Neural cell (in vitro differentiated cells): Measurements from ENCODE around the gene STX16. TPM values are rescaled to one million over a fixed set of nuclear protein-coding genes. Genes with fewer than 3 reads are reported as not detected.
"Not testable (repeated sequence)": the region's sequence is repeated elsewhere in the genome, so short reads cannot be mapped to it uniquely, and the experiment has no call there.

Experiments used
- H2AFZ ChIP-seq: fragments of 200-600, 300-800 bp; sonication (generic), shearing (Covaris generic); 2 replicates; pipeline ENCODE4 v1.6.0; 2014; ENCODE audit warnings: low read depth, mild to moderate bottlenecking, antibody characterized with exemption, low read length, moderate library complexity
- H3F3A ChIP-seq: fragments of 200-600 bp; shearing (Covaris generic); 2 replicates; pipeline ENCODE4 v1.6.1; 2016; ENCODE audit warnings: mild to moderate bottlenecking, moderate library complexity, mixed read lengths, antibody characterized with exemption, low read length; ENCODE audit not compliant: insufficient read depth, poor library complexity, severe bottlenecking
- H3K27ac ChIP-seq: fragments of 200-600, 300-800 bp; sonication (generic), shearing (Covaris generic); 2 replicates; pipeline ENCODE4 v1.5.1; 2014; ENCODE audit warnings: mild to moderate bottlenecking, low read length, moderate library complexity
- H3K27me3 ChIP-seq: fragments of 300-800, 200-600 bp; sonication (generic), shearing (Covaris generic); 2 replicates; pipeline ENCODE4 v1.6.0; 2014; ENCODE audit warnings: mild to moderate bottlenecking, low read depth, low read length, moderate library complexity; ENCODE audit not compliant: insufficient read depth
- H3K36me3 ChIP-seq: fragments of 300-800, 200-600 bp; sonication (generic), shearing (Covaris generic); 2 replicates; pipeline ENCODE4 v1.5.1; 2014; ENCODE audit warnings: mild to moderate bottlenecking, antibody characterized with exemption, low read length, moderate library complexity; ENCODE audit not compliant: insufficient read depth
- H3K4me2 ChIP-seq: fragments of 300-800, 200-600 bp; sonication (generic), shearing (Covaris generic); 2 replicates; pipeline ENCODE4 v1.6.0; 2014; ENCODE audit warnings: mild to moderate bottlenecking, low read length
- H3K4me3 ChIP-seq: fragments of 300-800, 200-600 bp; sonication (generic), shearing (Covaris generic); 2 replicates; pipeline ENCODE4 v1.5.1; 2014; ENCODE audit warnings: mild to moderate bottlenecking, low read length, moderate library complexity
- H3K79me2 ChIP-seq: fragments of 200-600 bp; shearing (Covaris generic); replicated peaks from 2 replicates; pipeline ENCODE4 v1.6.0; 2014; ENCODE audit warnings: mild to moderate bottlenecking, low read length, moderate library complexity; ENCODE audit not compliant: insufficient read depth
- H3K9ac ChIP-seq: fragments of 300-800, 200-600 bp; sonication (generic), shearing (Covaris generic); 2 replicates; pipeline ENCODE4 v1.6.1; 2016; ENCODE audit warnings: mild to moderate bottlenecking, low read length, mixed read lengths
- H3K9me2 ChIP-seq: fragments of 200-600 bp; shearing (Covaris generic); 2 replicates; pipeline ENCODE4 v1.6.1; 2016; ENCODE audit warnings: mild to moderate bottlenecking, low read length, mixed read lengths; ENCODE audit not compliant: insufficient read depth
- H3K9me3 ChIP-seq: fragments of 200-600, 300-800 bp; sonication (generic), shearing (Covaris generic); 2 replicates; pipeline ENCODE4 v1.6.1; 2016; ENCODE audit warnings: mild to moderate bottlenecking, mixed run types, low read length, moderate library complexity, mixed read lengths
- H4K20me1 ChIP-seq: fragments of 200-600 bp; shearing (Covaris generic); 2 replicates; pipeline ENCODE4 v1.6.1; 2016; ENCODE audit warnings: mild to moderate bottlenecking, mixed run types; ENCODE audit not compliant: insufficient read depth
- EP300 ChIP-seq: fragments of 450-650 bp; conservative IDR thresholded peaks from 2 replicates; pipeline ENCODE4 v1.6.1; 2014; ENCODE audit warnings: antibody characterized with exemption, mild to moderate bottlenecking, moderate library complexity; ENCODE audit not compliant: poor library complexity, severe bottlenecking
- EZH2 ChIP-seq: fragments of 200-600, 300-800 bp; shearing (Covaris generic), sonication (generic); IDR thresholded peaks from 2 replicates; pipeline ENCODE4 v1.6.1; 2014; ENCODE audit warnings: antibody characterized with exemption, low read length, borderline replicate concordance, mild to moderate bottlenecking; ENCODE audit not compliant: insufficient read depth, poor library complexity, severe bottlenecking
- MXI1 ChIP-seq: fragments of 450-650 bp; conservative IDR thresholded peaks from 2 replicates; pipeline ENCODE4 v1.6.1; 2014; ENCODE audit warnings: antibody characterized with exemption, mild to moderate bottlenecking; ENCODE audit not compliant: poor library complexity, severe bottlenecking
- POLR2AphosphoS5 ChIP-seq: IDR thresholded peaks from 2 replicates; pipeline ENCODE4 v1.6.1; 2012
- RAD21 ChIP-seq: fragments of 450-650 bp; conservative IDR thresholded peaks from 2 replicates; pipeline ENCODE4 v1.6.1; 2014; ENCODE audit warnings: antibody characterized with exemption, mild to moderate bottlenecking, moderate library complexity
- SMC3 ChIP-seq: fragments of 450-650 bp; conservative IDR thresholded peaks from 2 replicates; pipeline ENCODE4 v1.6.1; 2014; ENCODE audit warnings: antibody characterized with exemption, mild to moderate bottlenecking, moderate library complexity; ENCODE audit not compliant: poor library complexity
- TAF1 ChIP-seq: IDR thresholded peaks from 2 replicates; pipeline ENCODE4 v1.6.1; 2012; ENCODE audit warnings: low read depth
- polyA plus RNA-seq: library from polyadenylated mRNA; depleted of rRNA; stranded (reverse); fragments of >200 nt; gene quantifications from 2 replicates; pipeline ENCODE4 v1.2.3, GENCODE V29; 2014
- TF ChIP-seq, protein P1 (sequence below): fragments of 450-650 bp; IDR thresholded peaks from 2 replicates; pipeline ENCODE4 v1.5.1; 2014; ENCODE audit warnings: antibody characterized with exemption, mild to moderate bottlenecking, moderate library complexity; ENCODE audit not compliant: poor library complexity, severe bottlenecking
- TF ChIP-seq, protein P2 (sequence below): IDR thresholded peaks from 2 replicates; pipeline ENCODE4 v1.6.1; 2012; ENCODE audit warnings: borderline replicate concordance

The STX16 gene
- polyA plus RNA-seq, 1 donor from 2014 or later: 120 TPM

DNA sequence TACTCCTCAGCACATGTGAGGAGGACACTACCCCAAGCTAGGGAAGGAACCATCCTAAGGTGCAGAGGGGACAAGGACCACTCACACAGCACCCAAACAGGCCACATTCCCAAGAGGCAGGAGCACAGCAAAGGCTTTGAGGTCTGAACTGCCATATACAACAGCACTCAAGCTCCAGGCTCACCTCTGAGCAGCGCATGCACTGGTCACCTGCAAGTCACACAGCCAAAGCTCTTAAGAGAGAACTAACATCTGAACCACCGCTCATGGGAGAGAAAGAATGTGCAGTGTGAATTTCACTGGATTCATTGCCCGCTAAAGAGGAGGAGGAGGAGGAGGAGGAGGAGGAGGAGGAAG lies 72.5 kb downstream of the STX16 start:
- no peaks in the 10 kb centered on the region for H3K79me2 ChIP-seq
- H3K9me3 ChIP-seq: peaks cover 4% of the 10 kb centered on the region

DNA sequence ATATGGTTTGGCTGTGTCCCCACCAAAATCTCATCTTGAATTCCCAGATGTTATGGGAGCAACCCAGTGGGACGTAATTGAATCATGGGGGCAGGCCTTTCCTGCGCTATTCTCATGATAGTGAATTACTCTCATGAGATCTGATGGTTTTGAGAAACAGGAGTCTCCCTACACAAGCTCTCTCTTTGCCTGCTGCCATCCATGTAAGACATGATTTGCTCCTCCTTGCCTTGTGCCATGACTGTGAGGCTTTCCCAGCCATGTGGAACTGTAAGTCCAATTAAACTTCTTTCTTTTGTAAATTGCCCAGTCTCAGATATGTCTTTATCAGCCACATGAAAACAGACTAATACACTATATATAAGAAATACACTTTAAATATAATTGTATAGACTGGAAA lies 75.1 kb downstream of the STX16 start:
- not testable (repeated sequence) for H3K9me2 ChIP-seq, H4K20me1 ChIP-seq, H3K4me3 ChIP-seq, H3K9me3 ChIP-seq, H3K4me2 ChIP-seq, H3K27me3 ChIP-seq, H2AFZ ChIP-seq, H3K9ac ChIP-seq, H3K27ac ChIP-seq, H3F3A ChIP-seq, H3K79me2 ChIP-seq, H3K36me3 ChIP-seq

More for the DNA sequence above, 72.5 kb downstream of the STX16 start:
- Histone ChIP-seq H4K20me1 (no peaks in the 10 kb centered on the region), H3K9me2 (no peaks in the 10 kb centered on the region), H3K4me2 (no peak overlapping the region), H3K9ac (no peak overlapping the region), H3K36me3 (no peaks in the 10 kb centered on the region), H3K4me3 (no peak overlapping the region), H3F3A (no peaks in the 10 kb centered on the region), H2AFZ (no peak overlapping the region), H3K27ac (no peak overlapping the region), H3K27me3 (no peaks in the 10 kb centered on the region)
- TF ChIP-seq TAF1 (no peak), MXI1 (no peak), EP300 (no peak), SMC3 (no peak), EZH2 (no peak), RAD21 (no peak), POLR2AphosphoS5 (no peak)
- TF ChIP-seq, protein P1, sequence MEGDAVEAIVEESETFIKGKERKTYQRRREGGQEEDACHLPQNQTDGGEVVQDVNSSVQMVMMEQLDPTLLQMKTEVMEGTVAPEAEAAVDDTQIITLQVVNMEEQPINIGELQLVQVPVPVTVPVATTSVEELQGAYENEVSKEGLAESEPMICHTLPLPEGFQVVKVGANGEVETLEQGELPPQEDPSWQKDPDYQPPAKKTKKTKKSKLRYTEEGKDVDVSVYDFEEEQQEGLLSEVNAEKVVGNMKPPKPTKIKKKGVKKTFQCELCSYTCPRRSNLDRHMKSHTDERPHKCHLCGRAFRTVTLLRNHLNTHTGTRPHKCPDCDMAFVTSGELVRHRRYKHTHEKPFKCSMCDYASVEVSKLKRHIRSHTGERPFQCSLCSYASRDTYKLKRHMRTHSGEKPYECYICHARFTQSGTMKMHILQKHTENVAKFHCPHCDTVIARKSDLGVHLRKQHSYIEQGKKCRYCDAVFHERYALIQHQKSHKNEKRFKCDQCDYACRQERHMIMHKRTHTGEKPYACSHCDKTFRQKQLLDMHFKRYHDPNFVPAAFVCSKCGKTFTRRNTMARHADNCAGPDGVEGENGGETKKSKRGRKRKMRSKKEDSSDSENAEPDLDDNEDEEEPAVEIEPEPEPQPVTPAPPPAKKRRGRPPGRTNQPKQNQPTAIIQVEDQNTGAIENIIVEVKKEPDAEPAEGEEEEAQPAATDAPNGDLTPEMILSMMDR: no peak
- TF ChIP-seq, protein P2, sequence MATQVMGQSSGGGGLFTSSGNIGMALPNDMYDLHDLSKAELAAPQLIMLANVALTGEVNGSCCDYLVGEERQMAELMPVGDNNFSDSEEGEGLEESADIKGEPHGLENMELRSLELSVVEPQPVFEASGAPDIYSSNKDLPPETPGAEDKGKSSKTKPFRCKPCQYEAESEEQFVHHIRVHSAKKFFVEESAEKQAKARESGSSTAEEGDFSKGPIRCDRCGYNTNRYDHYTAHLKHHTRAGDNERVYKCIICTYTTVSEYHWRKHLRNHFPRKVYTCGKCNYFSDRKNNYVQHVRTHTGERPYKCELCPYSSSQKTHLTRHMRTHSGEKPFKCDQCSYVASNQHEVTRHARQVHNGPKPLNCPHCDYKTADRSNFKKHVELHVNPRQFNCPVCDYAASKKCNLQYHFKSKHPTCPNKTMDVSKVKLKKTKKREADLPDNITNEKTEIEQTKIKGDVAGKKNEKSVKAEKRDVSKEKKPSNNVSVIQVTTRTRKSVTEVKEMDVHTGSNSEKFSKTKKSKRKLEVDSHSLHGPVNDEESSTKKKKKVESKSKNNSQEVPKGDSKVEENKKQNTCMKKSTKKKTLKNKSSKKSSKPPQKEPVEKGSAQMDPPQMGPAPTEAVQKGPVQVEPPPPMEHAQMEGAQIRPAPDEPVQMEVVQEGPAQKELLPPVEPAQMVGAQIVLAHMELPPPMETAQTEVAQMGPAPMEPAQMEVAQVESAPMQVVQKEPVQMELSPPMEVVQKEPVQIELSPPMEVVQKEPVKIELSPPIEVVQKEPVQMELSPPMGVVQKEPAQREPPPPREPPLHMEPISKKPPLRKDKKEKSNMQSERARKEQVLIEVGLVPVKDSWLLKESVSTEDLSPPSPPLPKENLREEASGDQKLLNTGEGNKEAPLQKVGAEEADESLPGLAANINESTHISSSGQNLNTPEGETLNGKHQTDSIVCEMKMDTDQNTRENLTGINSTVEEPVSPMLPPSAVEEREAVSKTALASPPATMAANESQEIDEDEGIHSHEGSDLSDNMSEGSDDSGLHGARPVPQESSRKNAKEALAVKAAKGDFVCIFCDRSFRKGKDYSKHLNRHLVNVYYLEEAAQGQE: no peak

Other genes starting within 250 kb of the STX16 start
- not detected in 2 replicates for gene APCDD1L, start 135.9 kb upstream of the STX16 start, polyA plus RNA-seq
- 63.4 and 81.9 TPM in 2 replicates for gene NPEPL1, start 41.5 kb downstream of the STX16 start, polyA plus RNA-seq
- 0.64 TPM in 1 of 2 replicates, not detected in the other for gene GNAS-AS1, start 199.6 kb downstream of the STX16 start, polyA plus RNA-seq
- gene GNAS, start 201.4 kb downstream of the STX16 start, polyA plus RNA-seq: 958 and 975 TPM in 2 replicates